Nephron progenitor cell (in vitro differentiated cells): Measurements from ENCODE around the gene RHOBTB1.

Source experiments
- DNase-seq: peaks from one replicate; pipeline ENCODE4 v3.0.0; 2021
- H3K27ac Mint-ChIP-seq: 2 replicates; pipeline ENCODE4 v1.8.0; 2021; ENCODE audit warnings: mild to moderate bottlenecking, moderate library complexity, mixed read lengths
- H3K27me3 Mint-ChIP-seq: 2 replicates; pipeline ENCODE4 v1.8.0; 2021; ENCODE audit warnings: mild to moderate bottlenecking, low read depth, mixed read lengths; ENCODE audit not compliant: poor library complexity
- H3K36me3 Mint-ChIP-seq: 2 replicates; pipeline ENCODE4 v1.8.0; 2021; ENCODE audit warnings: low read depth, mixed read lengths
- H3K4me1 Mint-ChIP-seq: 2 replicates; pipeline ENCODE4 v1.8.0; 2021; ENCODE audit warnings: mixed read lengths
- H3K4me3 Mint-ChIP-seq: 2 replicates; pipeline ENCODE4 v1.8.0; 2021; ENCODE audit warnings: mild to moderate bottlenecking, moderate library complexity, mixed read lengths
- H3K9me3 Mint-ChIP-seq: 2 replicates; pipeline ENCODE4 v1.8.0; 2021; ENCODE audit warnings: mild to moderate bottlenecking, moderate library complexity, mixed read lengths
- CTCF ChIP-seq: fragments of 200-600 bp; sonication (generic); IDR thresholded peaks from 2 replicates; pipeline ENCODE4 v1.5.0; 2021; ENCODE audit warnings: antibody characterized with exemption

Gene RHOBTB1

GRCh38 chr10:60962946-60963345 is 19.0 kb upstream of the RHOBTB1 start:
- Mint-ChIP-seq H3K27me3 (no peaks in the 10 kb centered on the region), H3K4me3 (no peak overlapping the region), H3K9me3 (no peaks in the 10 kb centered on the region), H3K4me1 (peaks cover 4% of the 10 kb centered on the region), H3K36me3 (no peaks in the 10 kb centered on the region), H3K27ac (no peak overlapping the region)
- TF ChIP-seq CTCF, result no peak
- no peak for DNase-seq

- H3K4me1 Mint-ChIP-seq, result peaks cover 4% of the 10 kb centered on the region
- H3K27ac Mint-ChIP-seq, result no peak overlapping the region
- no peak for DNase-seq
- H3K27me3 Mint-ChIP-seq, result no peaks in the 10 kb centered on the region
- no peaks in the 10 kb centered on the region for H3K36me3 Mint-ChIP-seq
- no peak for TF ChIP-seq CTCF
- no peak overlapping the region for H3K4me3 Mint-ChIP-seq
- no peaks in the 10 kb centered on the region for H3K9me3 Mint-ChIP-seq
Observed at GRCh38 chr10:60960913-60961312, 16.9 kb upstream of the RHOBTB1 start.

- H3K9me3 Mint-ChIP-seq, result no peaks in the 10 kb centered on the region
- H3K4me3 Mint-ChIP-seq, result no peak overlapping the region
- TF ChIP-seq CTCF, result no peak
- DNase-seq, result no peak
- H3K27ac Mint-ChIP-seq, result no peak overlapping the region
- no peaks in the 10 kb centered on the region for H3K36me3 Mint-ChIP-seq
- H3K4me1 Mint-ChIP-seq, result peaks cover 4% of the 10 kb centered on the region
- no peaks in the 10 kb centered on the region for H3K27me3 Mint-ChIP-seq
Observed at GRCh38 chr10:60960031-60960430, 16.0 kb upstream of the RHOBTB1 start.

GRCh38 chr10:60958892-60959601 is 15.1 kb upstream of the RHOBTB1 start:
- peaks cover 2% of the 10 kb centered on the region for H3K4me1 Mint-ChIP-seq
- no peaks in the 10 kb centered on the region for H3K9me3 Mint-ChIP-seq
- DNase-seq, result no peak
- H3K27ac Mint-ChIP-seq, result no peak overlapping the region
- H3K36me3 Mint-ChIP-seq, result no peaks in the 10 kb centered on the region
- H3K27me3 Mint-ChIP-seq, result no peaks in the 10 kb centered on the region
- no peak overlapping the region for H3K4me3 Mint-ChIP-seq
- TF ChIP-seq CTCF, result no peak

- H3K4me1 Mint-ChIP-seq, result no peaks in the 10 kb centered on the region
- H3K36me3 Mint-ChIP-seq, result no peaks in the 10 kb centered on the region
- no peak for DNase-seq
- H3K9me3 Mint-ChIP-seq, result no peaks in the 10 kb centered on the region
- H3K27me3 Mint-ChIP-seq, result no peaks in the 10 kb centered on the region
- no peak overlapping the region for H3K27ac Mint-ChIP-seq
- TF ChIP-seq CTCF, result no peak
- no peak overlapping the region for H3K4me3 Mint-ChIP-seq
Observed at GRCh38 chr10:60957667-60958221, 13.8 kb upstream of the RHOBTB1 start.

- DNase-seq, result no peak
- no peak overlapping the region for H3K4me3 Mint-ChIP-seq
- no peaks in the 10 kb centered on the region for H3K27me3 Mint-ChIP-seq
- no peak overlapping the region for H3K27ac Mint-ChIP-seq
- no peaks in the 10 kb centered on the region for H3K4me1 Mint-ChIP-seq
- H3K9me3 Mint-ChIP-seq, result no peaks in the 10 kb centered on the region
- no peaks in the 10 kb centered on the region for H3K36me3 Mint-ChIP-seq
- TF ChIP-seq CTCF, result no peak
Observed at GRCh38 chr10:60955957-60956425, 12.0 kb upstream of the RHOBTB1 start.
